Stimulated activated CD8-positive, alpha-beta memory T cell treated with anti-CD3 and anti-CD28 coated beads, Interleukin-4, amount 100 ng/mL, for 24 hours (primary cell): ENCODE data around the gene PKP1.

Source experiments
- DNase-seq: peaks from one replicate; pipeline ENCODE4 v3.0.0-alpha.2; 2020; ENCODE audit warnings: low read depth

PKP1 gene

DNA sequence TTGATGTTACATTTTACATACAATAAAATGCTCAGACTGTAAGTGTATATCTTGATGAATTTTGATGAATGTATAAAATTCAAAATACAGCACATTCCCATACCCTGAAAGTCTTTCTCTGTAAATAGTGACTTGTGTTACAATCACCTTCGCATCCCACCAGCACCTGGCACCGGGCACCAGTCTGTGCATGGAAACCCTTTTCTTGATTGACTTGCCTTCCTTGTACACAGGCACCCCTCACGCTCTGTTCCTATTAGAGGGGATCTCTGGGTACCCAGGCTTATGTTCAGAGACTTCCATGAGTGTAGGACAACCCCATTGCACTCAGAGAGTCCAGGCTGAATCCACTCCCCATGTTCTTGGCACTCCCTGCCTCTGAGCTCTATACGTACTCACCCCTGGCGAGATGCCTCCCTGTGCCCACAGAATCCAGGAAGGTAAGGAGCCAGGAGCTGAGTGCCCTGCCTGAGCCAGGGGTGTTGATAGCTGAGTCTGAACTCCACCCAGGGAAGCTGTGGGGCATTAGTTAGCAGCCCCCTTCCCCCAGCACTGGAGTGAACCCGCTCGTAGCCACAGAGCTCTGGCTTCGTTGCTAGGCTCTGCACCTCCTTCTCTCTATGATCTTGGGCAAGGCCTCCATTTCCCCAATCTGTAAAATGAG, 22.5 kb upstream of the PKP1 start:
- no peak for DNase-seq

DNA sequence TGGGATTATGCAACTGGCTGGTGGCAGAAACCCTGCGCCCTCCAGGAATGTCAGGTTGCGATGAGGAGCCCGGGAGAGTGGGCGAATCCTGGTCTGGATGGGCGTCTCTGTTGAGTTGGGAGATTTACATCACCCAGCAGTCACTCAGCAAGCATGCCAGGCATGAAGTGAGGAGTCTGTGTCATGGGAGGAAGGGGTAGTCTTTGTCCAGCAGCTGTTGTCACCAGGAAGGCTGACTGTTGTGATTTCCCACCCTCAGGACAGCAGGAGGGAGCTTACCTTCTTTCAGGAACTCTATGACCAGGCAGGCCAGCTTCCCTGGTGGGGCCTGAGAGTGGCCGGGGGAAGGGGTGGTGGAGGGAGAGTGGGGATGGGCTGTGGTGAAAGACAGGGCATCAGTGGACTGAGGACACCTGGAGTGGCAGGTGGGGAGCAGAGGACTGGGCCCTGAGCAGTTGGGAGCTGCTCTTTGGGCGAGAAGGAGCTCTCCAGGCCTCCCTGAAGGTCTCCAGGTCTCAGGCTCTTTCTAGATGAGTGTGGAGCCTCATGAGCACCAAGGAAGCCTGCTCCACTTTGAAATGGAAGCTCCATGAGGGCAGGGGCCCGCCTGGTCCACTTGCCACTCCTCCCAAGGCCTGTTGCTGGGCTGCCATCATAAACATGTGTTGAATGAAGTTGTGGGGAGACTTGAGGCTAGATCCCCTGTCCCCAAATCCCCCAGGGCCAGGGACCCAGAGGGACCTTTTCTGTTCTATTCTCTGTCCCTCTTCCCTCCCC, 21.3 kb upstream of the PKP1 start:
- no peak for DNase-seq

DNA sequence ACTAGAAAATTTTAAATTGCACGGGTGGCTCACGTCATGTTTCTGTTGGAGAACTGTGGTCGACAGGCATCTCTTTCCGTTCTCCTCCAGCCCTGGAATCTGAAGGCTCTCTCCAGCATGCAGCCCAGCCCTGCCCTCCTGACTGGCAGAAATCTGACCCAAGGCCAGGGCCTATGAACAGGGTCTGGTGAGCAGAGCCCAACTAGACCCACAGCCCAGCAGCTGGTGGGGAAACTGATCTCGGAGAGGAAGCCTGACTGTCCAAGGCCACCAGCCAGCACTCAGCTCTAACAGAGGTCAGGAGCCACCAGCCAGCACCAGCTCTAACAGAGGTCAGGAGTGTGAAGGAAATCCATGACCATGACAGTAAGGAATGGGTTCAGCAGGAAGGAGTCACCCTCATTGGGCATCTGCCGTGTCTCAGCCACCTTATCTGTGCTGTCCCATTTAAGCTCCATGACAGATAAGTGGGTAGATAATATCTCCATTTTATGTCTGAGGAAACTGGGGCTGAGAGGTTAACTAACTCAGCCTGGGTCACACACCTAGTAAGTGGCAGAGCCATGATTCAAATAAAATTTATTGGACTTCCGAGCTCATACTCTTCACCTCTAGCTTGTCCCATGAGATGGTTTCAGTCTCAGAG, 20.2 kb upstream of the PKP1 start:
- no peak for DNase-seq

DNA sequence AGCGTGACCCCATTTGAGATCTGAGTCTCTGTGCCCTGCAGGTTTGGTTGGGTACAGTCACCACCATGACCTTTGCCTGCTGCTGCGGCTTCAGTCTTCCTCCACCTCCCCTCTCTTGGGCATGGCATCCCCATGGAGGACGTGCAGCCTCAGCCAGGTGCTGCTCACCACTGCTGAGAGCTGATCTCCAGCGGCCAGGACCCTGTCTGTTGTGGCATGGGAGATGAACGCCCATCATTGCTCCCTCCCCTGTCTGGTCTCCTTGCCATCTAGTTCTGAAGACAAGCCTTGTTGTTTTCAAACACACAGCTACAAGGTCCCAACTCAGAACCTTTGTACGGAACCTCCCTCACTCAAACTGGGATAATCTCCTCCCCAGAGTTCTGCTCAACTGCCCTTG, 19.2 kb upstream of the PKP1 start:
- DNase-seq, result no peak

DNA sequence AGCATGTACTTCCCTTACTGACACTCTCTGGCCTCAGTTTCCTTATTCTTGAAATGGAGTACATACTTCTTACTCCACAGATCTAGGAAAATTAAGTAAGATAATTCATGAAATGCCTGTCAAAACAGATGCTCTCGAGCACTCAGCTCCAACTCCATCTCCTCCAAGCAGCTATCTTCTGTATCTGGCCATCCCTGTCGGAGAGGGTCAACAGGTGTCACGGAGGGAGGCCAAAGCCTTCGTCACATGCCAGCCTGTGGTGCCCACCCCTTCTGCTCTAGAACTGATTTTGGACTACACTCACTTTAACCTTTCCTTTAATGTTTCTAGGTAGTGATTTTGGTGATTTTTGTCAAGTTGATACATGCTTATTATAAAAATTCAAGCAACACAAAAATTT, 18.8 kb upstream of the PKP1 start:
- DNase-seq, result no peak

DNA sequence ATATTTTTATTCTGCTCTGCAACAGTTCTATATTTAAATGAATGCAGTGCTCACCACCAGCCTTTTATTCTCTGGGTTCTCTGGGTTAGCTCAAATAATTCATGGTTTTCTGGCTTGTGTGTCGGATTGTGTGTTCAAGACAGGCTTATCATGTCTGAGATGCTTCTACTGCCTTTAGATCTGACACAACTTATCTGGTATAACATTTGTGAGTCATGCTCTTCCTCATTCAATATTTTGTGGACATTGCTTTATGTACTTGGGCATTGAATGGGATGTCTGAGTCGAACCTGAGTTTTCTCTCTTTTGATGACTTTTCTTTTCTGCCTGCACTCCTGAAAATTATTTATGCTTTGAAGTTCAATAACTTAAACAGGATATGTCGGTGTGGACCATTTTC, 17.6 kb upstream of the PKP1 start:
- DNase-seq, result no peak

DNA sequence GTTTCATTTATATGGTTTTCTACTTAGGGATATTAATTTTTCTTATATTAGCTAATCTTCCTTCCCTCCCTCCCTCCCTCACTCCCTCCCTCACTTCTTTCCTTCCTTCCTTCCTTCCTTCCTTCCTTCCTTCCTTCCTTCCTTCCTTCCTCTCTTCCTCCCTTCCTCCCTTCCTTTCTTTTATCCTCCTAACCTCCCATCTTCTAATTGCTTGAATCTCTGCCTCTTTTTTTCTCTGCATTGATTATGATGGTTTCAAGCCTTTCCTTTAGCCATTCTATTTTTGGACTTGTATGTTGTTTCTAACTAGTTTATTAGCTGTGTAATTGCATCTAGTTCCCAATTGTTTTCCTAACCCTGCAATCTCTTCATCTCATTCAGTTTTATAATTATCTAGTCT, 17.0 kb upstream of the PKP1 start:
- no peak for DNase-seq

DNA sequence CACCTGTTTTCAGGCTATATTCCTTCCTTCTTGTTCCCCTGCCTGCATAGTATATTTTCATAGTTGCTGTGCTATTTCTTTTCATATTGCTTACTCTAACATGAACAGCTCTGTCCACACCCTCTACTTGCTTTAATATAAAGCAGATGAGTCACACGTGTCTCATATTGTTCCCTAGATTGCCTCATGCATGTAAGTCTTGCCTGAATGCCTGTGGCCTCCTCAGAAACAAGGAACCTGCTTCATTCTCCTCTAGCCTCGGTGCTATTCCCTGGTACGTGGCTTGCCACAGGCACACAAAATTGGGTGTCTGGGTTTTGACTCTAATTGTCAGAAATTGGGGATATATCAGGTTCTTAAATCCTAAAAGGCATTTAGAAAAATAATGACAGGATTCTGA, 16.5 kb upstream of the PKP1 start:
- no peak for DNase-seq

DNA sequence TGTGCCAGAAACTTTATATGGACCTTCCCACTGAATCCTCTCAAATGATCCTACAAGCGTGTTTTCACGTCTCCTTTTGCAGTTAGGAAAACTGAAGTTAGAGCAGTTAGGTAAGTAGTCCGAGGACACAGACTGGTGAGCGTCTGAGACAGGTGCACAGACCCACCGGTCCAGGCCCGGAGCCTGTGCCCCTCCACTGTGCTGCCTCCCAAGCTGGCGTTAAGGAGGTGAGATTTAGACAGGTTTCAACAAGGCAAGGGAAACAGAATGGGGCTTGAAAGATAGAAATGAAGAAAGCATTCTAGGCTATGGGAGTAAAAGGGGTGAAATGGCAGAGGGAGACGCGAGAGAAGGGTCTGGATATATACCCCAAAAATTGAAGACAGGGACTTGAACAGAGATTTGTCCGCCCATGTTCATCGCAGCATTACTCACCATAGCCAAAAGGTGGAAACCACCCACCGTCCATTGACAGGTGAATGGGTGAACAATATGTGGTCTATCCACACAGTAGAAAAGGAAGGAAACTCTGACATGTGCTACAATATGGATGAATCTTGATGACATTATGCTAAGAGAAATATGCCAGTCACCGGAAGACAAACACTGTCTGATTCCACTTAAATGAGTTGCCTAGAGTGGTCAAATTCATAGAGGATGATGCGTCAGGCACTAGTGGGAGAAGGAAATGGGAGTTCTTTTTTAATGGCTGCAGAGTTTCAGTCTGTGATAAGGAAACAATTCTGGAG, 15.7 kb upstream of the PKP1 start:
- no peak for DNase-seq

DNA sequence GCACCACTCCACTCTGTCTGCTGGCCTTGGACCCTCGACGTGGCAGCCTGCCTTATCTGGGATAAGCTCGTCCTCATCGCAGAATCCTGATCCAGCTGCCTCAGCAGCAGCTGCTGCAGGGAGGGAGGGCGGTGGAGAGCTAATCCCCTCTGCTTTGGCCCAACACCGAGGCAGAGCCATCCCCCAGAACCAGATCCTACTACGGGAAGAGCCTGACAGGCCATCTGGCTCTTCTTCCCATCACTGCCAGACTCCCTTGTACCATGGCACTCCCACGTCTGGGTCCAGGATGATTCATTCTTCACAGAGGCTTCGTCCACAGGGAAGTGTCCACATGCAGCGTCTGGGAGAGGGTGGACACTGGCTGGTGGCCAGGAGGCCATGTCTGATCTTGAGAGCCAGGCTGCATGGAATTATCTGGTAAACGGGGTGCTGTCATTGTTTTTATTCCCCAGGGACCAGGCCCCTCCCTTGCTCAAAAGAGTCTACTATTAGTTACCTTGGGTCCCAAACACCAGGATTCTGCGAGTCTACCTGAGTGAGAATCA, 14.6 kb upstream of the PKP1 start:
- no peak for DNase-seq

- DNase-seq, result no peak
Observed at GRCh38 chr1:201269281-201269680, 14.0 kb upstream of the PKP1 start.

- no peak for DNase-seq
Observed at GRCh38 chr1:201269900-201270410, 13.4 kb upstream of the PKP1 start.

- no peak for DNase-seq
Observed at GRCh38 chr1:201270616-201271390, 12.5 kb upstream of the PKP1 start.

GRCh38 chr1:201272799-201273198, 10.5 kb upstream of the PKP1 start:
- no peak for DNase-seq

DNA sequence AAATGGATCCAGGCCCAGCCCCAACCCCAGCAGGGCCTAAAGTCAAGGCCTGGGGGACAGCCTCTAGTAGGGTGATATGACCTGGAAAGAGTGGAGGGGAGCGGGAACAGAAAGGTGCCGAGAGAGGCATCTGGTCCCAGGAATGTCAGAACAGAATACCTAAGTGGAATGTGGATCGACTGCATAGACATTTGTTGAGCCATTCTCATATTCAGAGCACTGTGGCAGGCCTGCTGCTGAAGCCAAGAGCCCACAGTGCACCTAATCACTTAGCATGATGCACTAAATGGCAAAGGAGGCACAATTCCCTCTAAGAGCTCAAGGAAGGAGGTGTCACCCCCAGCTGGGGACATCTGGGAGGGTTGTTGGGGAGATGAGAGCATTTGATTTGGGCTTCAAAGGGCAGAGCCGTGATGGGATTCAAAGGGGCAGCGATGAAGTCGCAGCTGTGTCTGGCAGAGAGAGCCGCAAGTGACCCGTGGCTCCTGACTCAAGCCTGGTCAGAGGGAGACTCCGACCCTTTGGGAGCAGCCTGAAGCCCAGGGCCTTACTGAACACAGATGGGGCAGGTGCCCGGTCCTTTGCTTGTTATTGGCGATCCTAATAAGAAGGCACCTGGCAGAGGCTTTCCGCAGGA, 8.6 kb upstream of the PKP1 start:
- no peak for DNase-seq

DNA sequence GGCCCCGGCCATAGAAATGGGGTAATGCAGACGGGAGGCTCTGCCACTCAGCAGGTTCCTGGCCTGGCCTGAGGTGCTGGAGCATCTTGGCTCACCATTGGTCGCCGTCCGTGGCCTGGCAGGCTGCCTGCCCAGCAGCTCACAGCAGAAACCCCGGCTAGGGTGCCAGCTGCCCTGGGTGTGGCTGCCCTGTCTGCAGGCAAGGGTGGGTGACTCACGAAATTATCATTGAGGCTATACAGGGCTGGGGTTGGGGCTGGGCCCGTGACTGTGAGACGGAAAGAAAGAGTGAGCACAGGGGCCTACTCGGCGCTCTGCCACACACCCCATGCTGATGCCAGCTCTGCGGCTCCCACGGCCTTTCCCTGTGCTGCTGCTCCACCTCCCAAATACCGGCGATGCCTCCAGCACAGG, 8.0 kb upstream of the PKP1 start:
- no peak for DNase-seq

- no peak for DNase-seq
Observed at GRCh38 chr1:201276891-201277290, 6.4 kb upstream of the PKP1 start.

DNA sequence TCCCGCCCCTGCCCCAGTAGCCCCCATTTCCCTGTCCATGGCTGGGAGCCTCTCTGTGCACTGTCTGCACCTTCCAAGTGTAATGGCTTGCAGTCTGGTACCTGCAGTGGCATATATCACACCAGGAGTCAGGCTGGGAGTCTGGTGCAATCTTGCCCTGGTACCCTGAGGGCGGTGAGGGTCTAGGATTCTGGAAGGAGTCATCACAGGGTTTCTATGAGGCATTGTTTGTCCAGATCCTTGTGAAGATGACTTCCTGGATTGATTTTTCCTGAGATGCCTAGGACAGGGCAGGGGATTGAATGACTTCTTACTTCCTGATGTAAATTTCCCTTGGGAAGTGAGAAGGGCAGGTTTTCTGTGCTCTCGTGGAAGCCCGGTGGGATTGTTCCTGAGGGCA, 5.9 kb upstream of the PKP1 start:
- no peak for DNase-seq

DNA sequence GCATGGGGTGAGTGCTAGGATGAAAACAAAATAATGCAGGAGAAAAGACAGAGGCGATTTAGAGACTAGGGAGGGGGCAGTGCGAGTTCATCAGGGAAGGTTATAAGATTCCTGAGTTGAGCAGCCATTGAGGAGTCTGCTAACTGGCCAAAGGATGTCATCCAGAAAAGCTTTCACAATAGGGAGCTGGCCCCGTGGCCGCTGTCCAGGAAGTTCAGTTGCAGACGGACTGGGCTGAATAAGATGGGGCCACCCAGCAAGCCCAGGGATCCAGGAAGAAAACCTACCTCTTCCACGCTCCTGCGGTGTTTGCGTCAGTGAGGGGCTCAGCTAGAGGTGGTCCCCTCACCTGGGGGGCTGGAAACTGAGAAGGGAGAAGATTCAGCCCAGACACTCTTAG, 4.0 kb upstream of the PKP1 start:
- DNase-seq, result no peak

DNA sequence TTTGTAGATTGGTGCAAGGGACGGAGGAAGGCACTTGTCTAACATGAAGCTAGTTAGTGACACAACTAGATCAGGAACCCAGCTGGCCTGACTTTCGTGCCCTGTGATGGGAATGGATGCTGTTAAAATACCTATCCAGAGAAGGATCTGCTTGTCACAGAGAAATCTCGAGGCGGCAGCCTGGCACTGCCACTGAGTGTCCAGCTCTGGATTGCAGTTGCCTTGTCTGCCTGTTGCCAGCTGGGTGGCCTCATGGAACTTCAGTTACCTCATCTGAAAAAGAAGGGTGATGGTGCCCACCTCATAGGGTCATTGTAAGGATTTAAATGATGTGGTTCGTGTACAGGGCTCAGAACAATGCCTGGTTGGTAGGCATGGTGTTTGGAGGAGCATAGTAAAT, 2.4 kb upstream of the PKP1 start:
- no peak for DNase-seq

- DNase-seq, result no peak
Observed at GRCh38 chr1:201281573-201281972, 1.7 kb upstream of the PKP1 start.
